HG02642 (cell line): Measurements from ENCODE around the gene PSMA8.
"Not testable (repeated sequence)": the region's sequence is repeated elsewhere in the genome, so short reads cannot be mapped to it uniquely, and the experiment has no call there.

Source experiments
- ATAC-seq: cut with Tn5 transposase; IDR thresholded peaks from one replicate; pipeline ENCODE4 v1.9.1; 2021; ENCODE audit warnings: mild to moderate bottlenecking; ENCODE audit not compliant: unreplicated experiment, poor library complexity

PSMA8 gene

DNA sequence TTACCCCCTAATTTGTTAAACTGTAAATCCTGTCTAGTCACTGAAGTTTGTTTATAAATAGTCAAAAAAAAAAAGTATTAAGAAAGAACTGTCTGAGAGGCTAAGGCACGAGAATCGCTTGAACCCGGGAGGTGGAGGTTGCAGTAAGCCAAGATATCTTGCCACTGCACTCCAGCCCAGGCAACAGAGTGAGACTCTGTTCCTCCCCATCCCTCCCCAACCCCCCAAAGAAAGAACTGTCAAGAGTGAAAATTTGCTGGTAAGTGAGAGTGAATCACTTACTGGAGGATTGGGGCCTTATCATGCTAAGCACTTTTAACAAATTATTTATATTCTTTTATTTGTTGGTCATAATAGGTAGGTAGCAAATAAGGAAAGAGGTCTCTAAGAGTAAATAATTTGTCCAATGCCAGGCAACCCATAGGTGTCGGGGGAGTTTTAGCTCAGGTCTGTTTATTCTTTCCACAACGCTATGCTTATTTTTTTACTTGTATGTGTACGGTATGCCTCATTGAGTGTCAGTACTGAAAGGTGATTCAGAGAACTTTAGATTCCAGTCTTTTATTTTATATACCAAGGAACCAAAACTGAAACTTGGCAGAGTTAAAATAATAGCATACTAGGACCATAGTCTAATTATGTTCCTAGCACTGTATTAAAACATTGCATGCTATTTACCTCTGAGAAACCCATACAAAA lies 95.0 kb downstream of the PSMA8 start:
- ATAC-seq = no peak

DNA sequence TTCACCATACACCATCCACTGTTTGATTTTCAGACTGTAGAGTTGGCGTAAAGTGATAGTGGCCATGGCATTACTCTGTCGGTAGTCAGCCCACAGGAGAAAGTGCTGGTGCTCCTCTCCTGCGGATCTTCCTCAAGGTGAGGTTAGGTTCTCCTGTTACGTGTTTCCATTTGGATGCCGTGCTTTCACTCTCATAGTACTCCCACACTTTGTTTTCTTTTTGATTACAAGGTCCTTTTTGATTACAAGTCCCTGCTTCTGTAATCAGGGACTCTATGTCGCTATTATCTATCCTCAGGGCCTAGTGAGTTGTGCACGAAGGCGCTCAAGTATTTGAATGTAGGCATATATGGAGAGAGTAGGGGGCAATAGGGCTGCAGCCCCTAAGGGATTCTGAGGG lies 96.8 kb downstream of the PSMA8 start:
- no peak for ATAC-seq

DNA sequence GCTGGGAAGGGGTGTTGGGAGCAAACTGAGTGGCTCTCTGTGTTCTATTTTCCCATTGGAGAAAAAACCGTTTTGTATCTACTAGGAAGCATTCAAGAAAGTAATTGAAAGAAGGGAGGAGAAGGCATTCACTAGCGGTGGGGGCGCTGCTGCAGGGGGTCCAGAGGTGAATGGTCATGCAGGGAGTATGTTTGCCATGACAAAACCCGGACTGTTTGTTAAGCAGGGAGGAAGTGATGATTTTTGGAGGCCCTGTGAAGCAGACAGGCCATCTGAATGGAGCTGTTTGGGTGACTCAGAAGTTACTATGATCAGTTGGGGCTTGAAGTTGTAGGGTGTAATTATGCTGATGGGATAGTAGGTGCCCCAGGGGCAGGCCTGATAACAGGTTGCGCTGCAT lies 99.5 kb downstream of the PSMA8 start:
- no peak for ATAC-seq

DNA sequence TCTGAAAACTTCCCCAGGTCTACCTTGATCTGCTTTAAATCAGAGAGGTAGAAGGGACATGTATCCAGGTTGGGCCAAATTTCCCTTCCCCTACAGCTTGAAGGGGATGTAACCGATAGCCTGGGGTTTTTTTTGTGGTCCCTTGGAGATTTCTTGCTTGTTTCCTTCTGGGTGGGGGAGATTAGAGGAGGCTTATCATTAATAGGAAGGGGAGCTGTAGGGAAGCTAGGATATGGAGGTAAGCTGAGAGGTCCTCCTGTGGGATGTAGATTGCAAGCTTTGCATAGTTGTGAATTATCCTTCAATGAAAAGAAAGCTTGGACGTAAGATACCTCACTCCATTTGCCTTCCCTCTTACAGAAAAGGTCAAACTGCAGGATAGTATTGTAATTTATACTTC lies 103.7 kb downstream of the PSMA8 start:
- not testable (repeated sequence) for ATAC-seq

DNA sequence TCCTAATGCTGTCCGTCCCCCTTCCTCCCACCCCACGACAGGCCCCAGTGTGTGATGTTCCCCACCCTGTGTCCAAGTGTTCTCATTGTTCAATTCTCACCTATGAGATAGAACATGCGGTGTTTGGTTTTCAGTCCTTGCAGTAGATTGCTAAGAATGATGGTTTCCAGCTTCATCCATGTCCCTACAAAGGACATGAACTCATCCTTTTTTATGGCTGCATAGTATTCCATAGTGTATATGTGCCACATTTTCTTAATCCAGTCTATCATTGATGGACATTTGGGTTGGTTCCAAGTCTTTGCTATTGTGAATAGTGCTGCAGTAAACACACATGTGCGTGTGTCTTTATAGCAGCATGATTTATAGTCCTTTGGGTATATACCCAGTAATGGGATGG lies 105.0 kb downstream of the PSMA8 start:
- ATAC-seq = not testable (repeated sequence)

DNA sequence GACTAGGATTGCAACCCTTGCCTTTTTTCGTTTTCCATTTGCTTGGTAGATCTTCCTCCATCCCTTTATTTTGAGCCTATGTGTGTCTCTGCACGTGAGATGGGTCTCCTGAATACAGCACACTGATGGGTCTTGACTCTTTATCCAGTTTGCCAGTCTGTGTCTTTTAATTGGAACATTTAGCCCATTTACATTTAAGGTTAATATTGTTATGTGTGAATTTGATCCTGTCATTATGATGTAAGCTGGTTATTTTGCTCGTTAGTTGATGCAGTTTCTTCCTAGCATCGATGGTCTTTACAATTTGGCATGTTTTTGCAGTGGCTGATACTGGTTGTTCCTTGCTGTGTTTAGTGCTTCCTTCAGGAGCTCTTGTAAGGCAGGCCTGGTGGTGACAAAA lies 108.7 kb downstream of the PSMA8 start:
- ATAC-seq = not testable (repeated sequence)
